GM19035 (cell line): ENCODE data around the gene GPR27.

Experiments used
- ATAC-seq: cut with Tn5 transposase; IDR thresholded peaks from one replicate; pipeline ENCODE4 v1.9.1; 2021; ENCODE audit not compliant: unreplicated experiment

Gene GPR27, protein sequence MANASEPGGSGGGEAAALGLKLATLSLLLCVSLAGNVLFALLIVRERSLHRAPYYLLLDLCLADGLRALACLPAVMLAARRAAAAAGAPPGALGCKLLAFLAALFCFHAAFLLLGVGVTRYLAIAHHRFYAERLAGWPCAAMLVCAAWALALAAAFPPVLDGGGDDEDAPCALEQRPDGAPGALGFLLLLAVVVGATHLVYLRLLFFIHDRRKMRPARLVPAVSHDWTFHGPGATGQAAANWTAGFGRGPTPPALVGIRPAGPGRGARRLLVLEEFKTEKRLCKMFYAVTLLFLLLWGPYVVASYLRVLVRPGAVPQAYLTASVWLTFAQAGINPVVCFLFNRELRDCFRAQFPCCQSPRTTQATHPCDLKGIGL

DNA sequence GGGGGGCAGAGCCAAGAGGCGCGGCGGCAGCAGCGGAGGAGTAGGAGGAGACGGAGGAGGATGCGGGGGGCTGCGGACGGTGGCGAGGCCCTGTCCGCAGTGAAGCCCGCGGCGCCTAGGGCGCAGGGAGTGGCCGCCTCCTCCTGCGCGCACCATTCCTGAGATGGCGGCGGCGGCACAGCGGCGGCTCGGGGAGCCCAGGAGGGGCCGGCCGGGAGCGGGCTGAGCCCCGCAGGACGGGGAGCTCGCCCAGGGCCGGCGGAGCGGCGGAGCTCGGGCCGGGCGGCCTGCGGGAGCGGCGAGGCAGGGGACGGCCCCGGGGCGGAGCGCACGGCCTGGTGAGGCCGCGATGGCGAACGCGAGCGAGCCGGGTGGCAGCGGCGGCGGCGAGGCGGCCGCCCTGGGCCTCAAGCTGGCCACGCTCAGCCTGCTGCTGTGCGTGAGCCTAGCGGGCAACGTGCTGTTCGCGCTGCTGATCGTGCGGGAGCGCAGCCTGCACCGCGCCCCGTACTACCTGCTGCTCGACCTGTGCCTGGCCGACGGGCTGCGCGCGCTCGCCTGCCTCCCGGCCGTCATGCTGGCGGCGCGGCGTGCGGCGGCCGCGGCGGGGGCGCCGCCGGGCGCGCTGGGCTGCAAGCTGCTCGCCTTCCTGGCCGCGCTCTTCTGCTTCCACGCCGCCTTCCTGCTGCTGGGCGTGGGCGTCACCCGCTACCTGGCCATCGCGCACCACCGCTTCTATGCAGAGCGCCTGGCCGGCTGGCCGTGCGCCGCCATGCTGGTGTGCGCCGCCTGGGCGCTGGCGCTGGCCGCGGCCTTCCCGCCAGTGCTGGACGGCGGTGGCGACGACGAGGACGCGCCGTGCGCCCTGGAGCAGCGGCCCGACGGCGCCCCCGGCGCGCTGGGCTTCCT, at the start of gene GPR27:
Gene GPR27, plus strand, starts transcription at position 155 of the 909 bp plus-strand sequence. Its CDS starts 195 bp downstream, at position 350.
- no peak for ATAC-seq

DNA sequence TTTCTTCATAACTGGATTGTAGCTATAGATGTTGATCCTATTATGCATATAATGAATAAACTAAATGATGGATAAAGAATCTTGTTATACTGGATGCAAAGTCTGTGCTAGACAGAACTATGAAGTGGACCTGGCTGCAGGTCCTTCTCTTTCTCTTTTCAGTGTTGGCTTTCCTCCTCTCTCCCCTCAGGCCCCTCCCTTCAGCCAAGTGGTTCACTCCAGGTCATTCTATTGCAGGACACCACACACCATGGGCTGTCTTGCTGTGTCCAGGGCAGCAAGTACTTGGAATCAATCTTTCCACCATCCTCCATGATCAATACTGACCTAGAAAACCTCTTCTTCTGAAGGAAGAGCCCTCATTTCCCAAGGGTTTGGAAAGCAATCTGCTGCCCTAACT, 48.7 kb upstream of the GPR27 start:
- ATAC-seq, result no peak

DNA sequence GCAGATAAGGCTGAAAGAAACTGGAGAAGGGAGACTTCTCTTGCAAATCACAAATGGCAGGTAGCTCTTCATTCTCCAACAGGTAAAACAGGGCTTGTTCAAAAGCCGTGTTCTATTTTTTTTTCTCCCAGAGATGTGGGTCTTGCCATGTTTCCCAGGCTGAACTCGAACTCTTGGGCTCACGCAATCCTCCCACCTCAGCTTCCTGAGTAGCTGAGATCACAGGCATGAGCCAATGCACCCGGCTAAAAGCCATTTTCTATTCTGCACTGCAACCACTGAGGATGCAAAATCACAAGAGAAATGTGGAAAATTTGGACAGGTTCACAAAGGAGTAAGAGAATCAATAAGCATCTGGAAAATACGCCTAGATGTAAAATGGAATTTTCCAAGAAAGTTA, 48.0 kb upstream of the GPR27 start:
- no peak for ATAC-seq

DNA sequence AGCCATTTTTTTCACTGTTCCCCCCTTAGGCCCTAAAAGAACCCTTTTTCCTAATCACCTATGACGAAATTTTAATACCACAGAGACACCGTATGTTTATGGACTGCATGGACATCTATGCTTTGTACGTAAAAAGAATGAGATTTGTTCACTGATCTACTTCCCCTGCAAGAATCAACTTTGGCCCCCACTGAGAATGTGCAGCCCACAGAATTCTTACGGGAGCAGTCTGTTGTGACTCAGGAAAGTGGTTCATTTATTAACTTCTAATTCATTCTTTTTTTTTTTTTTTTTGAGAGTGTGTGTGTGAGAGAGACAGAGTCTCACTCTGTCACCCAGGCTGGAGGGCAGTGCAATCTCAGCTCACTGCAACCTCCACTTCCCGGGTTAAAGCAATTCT, 46.1 kb upstream of the GPR27 start:
- no peak for ATAC-seq

DNA sequence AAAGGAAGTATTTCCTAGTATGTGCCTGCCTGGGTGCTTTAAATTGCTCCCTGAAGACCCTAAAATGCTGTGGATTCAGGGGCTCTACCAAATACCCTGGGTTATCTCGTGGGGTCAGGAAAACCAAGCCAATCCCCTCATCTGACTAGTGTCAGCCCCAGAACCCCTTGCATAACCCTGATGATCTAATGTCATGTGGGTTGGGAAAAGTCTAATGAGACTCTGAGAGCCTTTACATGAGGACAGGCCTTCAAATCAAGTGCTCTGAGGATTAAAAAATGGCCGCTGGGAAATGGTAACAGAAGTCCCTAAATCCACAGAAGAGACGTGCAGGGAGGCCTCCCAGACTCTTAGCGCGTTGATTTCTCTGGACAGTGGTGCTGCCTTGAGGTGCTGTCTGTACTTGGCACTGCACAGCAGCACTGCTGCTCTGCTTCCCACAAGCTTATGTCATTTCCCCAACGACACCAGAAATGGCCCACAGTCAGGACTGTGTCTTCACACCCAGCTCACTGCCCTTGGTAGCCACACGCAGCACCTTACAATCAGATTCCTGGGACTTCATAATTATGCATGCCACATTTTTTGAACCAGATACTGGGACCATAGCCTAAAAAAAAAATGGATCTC, 45.1 kb upstream of the GPR27 start:
- no peak for ATAC-seq

DNA sequence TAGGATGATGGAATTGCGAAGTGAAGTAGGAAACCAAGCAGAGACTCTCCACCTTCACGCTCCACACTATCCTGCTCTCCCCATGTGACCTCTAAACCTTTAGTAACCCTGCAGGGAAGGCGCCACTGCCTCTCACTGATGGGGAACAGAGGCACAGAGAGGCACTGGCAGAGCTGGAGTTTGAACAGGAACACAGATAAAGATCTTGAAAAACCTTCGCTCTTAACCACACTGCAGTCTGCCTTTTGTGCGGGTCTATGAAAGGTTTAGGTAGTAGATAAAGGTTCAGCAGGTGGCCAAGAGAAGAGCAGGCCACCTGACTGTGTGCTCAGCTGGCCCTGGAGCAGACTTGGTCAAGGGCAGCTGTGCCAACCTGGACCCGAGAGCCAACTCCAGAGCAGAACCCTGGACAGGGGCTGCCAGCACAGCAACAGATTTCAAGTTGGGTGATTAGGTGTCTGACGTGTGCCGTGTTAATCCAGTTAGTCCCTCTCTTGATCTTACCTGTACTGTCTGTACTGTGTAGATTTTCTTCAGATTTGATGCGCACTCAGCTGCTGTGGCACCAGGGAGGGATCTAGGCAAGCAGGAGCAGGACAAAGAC, 43.6 kb upstream of the GPR27 start:
- ATAC-seq, result no peak

DNA sequence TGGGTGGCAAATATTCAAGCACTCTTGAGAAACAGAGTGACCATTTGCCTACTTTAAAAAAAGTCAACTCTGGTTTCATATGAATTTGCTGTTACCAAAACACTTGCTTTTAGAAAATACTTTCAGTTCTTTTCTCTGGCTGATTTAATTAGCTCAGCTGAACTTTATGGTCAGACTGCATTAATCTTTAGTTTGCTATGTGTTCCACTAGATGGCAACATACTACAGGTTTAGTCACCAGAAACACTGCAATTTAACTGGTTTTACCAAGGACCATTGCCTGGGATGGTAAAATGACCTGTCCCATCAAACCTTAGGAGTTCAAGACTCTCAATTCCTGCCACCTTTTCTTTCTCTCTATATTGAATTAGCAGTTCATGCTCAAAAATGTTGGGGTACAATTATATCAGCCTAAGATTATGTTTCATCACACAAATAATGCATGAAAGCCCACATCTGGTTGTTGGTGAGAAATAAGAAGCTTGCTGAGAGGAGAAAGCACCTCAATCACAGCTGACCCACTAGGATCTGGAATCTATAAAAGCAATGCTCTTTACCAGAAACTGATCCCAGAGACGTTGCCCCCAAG, 42.7 kb upstream of the GPR27 start:
- peak; percentile 84 for ATAC-seq

DNA sequence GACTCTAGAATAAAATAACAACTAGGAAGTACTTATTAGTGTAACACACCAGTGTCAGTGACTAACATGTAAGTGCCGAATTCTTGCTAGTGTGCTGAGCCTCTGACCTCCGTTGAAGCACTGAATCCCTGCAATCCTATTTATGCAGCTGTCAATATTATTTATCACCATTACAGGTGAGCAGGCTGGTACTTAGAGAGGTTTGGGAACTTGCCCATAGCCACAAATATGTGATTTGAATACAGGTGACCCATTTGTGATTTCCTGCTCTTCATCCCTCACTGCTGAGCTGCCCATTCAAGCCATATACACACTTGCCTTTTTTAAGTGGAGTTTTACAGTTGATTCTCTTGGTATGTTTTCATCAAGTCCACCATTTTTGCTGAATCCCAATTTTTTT, 40.6 kb upstream of the GPR27 start:
- ATAC-seq, result no peak

DNA sequence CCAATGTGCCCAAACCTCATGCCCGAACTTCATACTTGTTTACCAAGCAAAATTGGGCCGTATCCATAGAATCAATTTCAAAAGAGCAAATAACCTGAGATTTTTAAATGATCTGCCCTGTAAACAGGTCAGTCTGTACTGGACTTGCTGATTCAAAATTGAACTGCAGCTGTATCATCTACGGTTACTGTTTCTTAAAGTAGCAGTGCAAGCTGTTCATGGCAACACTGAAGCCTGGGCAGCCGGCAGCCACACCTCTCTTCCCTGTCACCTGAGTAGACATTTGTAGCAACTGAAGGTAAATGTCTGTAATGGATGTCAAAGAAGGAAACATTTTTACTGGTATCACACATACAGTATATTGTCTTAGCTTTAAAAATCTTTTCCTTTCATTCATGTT, 39.1 kb upstream of the GPR27 start:
- ATAC-seq, result no peak

DNA sequence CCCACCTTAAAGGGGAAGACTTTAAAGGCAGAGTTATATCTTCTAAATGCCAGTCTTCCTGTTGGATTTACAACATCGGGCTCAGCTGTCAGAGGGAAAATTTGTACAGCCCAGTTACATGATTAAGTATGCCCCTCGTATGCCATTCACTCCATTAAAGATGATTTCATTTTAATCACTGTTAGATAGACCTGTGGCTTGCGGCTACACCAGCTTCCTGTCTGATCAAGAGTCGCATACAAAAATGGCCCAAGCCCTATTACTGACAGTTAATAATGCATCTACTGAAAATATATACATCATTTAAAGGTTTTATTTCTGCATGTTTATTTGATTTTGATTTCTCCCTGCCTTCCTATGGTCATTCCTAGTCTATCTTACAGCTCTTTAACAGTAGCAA, 35.6 kb upstream of the GPR27 start:
- no peak for ATAC-seq

DNA sequence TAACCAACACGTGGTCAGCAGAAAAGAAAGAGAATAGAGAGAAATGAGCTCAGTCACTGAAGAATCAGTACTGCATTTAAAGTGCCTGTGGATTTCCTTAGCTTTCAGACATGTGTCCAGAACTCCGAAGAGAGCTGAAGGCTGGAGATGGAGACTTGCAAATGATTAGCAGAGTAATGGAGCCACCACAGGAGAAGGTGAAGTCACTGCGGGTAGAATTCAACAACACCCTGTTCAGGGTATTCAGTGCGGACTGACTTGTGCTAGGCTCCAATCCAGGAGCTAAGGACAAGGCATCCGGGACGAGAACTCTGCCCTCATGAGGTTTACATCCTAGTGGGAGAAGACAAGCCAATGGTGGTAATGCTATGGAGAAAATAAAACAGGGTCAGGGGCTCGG, 32.7 kb upstream of the GPR27 start:
- no peak for ATAC-seq

DNA sequence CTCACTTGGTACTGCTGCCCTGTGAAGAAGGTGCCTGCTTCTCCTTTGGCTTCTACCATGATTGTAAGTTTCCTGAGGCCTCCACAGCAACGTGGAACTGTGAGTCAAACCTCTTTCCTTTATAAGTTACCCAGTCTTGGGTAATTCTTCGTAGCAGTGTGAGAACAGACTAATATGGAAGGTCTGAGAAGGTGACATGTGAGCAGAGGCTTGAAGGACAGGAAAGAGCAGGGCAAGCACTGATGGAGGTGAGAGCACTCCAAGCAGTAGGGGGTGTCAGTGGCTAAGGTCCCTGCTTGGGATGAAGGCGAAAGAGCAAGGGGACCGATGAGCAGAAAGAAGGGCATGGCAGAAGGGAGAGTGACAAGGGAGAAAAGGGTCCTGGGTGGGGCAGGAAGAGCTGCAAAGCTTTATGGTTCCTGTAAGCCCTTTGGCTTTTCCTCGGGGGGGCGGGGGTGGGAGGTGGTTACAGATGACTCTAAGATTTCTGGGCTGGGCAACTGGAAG, 32.0 kb upstream of the GPR27 start:
- ATAC-seq, result no peak

DNA sequence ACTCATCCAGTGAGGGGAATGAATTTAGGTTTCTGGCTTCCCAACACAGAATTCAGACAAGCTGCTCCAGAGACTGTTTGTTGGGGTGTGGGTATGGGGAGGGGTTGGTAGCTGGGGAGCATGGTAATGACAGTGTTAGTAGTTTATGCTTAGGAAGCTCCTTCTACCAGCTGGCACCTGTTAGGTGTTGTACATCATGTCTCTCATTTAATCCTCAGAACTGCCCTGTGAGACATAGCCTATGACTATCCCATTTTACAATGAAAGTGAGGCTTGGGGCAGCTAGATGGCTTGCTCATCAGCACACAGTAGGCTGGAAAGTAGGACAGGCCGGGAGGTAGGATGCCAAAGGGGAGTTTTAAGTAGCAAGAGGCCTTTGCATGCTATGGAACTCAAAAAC, 31.0 kb upstream of the GPR27 start:
- ATAC-seq, result no peak

DNA sequence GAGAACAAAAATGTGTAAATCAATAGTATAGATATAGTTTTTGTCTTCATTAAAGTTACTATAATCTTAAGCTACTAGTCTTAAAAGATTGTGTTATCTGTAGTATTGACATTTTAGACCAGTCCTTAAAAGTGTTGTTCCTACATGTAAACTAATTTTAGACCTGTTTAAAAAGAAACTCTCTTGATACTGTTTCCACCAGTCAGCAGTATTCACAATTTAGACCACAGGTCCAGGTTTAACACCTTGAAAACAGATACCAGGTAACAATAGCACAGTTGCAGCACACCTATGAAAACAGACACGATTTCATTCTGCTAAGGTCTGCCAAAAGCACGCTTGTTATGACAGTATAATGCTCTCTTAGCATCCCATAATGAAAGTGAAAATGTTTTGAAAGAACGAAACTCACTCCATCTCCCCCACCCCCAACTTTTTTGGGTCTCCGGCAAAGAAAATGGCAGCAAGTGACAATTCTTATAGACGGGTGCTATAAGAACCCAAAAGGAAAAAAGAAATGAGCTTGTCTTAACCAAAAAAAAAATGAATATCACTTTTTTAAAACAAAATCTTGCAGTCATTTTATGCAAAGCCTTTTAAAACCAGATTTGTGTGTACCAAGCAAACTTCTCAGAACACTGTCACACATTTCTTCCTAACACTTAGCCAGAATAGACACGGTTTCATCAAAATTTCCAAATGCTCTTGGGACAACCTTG, 30.0 kb upstream of the GPR27 start:
- ATAC-seq, result no peak

DNA sequence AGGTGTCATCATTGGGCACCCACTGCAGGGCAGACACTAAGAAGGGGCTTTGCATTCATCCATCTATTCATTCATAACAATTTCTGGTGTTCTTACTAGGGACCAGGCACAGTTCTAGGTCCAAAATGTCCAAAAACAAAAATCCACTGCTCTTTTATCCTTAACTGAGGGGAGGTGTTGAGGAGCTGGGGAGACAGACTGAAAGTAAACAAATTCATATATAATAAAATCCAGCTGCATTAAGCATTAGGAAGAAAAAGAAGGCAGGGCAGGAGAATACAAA, 29.5 kb upstream of the GPR27 start:
- no peak for ATAC-seq

DNA sequence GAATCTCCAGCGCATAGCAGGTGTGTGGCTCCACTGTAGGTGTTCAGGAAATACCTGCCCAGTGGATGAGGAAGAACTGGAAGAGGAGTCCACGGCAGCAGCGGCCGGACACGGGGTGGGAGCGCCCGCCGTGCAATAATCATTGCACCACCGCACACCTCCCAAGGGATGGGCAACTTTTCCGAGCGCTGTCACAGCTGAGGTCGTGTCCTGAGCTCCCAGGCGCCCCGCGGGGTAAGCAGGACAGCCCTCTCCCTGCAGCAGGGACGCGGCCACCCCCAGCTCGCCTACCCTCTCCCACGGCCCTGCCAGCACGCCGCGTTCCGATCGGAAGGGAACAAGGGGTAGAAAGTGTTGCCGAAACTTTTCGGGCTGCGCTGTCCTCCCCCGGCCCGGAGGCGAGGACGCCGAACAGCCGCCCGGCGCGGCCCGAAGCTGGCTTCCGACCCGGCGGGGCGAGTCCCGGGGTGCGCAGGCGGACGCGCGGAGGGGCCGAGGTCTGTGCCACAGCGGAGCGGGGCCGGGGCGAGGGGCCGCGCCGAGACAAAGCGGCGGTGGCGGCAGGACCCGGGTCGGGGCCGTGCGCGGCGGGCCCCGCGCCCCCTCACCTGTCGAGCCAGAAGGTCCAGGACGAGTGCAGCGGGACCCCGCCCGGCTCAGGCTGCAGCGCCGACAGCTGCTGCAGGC, 28.9 kb upstream of the GPR27 start:
- ATAC-seq, result peak; percentile 58

DNA sequence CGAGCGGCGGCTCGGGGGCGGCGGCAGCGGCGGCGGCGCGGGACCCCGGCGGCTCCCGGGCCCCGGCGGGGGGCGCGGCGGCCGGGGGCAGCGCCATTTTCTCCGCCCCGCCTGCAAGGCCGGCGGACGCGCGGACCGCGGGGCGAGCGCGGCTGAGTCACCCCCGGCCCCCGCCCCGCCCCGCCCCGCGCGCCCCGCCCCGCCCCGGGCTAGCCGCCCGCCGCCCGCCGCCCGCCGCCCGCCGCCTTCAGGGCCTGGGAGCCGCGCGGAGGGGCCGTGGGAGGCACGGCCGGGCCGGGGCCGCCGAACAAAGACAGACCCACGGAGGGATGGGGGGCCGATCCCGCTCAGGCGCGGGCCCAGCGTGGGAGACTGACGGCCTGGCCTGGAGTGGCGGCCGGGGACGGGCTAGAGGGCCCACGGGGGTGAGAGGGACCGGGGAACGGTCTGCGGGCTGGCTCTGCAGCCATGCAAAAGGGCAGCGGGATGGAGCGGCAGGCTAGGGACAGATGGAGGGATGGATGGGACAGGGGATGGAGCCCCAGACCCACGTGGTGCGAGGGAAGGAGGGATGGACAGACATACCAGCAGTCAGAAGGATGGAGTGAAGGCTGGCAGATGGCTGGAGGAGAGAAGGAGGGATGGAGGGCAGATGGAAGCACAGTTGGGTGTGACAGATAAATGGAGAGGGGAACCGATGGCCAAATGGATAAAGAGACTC, 28.2 kb upstream of the GPR27 start, which contains the start of gene EIF4E3:
Gene EIF4E3, minus strand, starts transcription at position 132 of the 721 bp plus-strand sequence. Its CDS starts 35 bp downstream, at position 97.
- peak; percentile 47 for ATAC-seq

DNA sequence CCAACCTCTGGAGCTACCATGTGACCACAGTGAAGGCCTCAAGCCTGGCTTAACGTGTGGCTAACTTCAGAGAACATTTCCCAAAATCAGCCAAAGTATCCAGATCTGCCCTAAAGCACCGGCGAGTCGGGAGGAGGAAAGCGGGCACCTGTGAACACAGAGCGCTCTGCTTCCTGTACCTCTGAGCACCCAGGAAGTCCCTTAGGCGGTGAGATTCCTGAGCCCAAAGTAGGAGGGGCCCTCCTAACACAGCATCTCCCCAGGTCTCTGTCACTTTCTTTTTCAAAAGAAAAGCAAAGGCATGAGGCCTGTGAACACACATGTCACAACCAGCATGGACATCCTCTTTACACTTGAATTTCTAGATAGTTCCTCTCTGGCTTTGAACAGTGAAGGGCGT, 27.5 kb upstream of the GPR27 start:
- no peak for ATAC-seq
